HL-60 (cell line): ENCODE measurements around the gene RPS24.

Source experiments
- DNase-seq, 2 experiments: peaks; one replicate each; pipeline ENCODE4 v3.0.0-alpha.2; 2010 to 2020; ENCODE audit warnings: low read depth in 1 of 2, low spot score in 1 of 2
- H3K27ac ChIP-seq: fragments of 250-450 bp; sonication (Bioruptor Pico); replicated peaks from 2 replicates; pipeline ENCODE4 v1.5.1; 2020; ENCODE audit warnings: mild to moderate bottlenecking, moderate library complexity
- H3K27me3 ChIP-seq: fragments of 250-450 bp; sonication (Bioruptor Pico); 2 replicates; pipeline ENCODE4 v1.5.1; 2021; ENCODE audit warnings: mild to moderate bottlenecking, moderate library complexity; ENCODE audit not compliant: insufficient read depth, poor library complexity, severe bottlenecking
- H3K4me3 ChIP-seq: replicated peaks from 2 replicates; pipeline ENCODE4 v1.5.1; 2011; ENCODE audit warnings: mild to moderate bottlenecking, control low read depth, low read length; ENCODE audit not compliant: insufficient read depth
- CTCF ChIP-seq: IDR thresholded peaks from one replicate; pipeline ENCODE4 v1.5.1; 2011; ENCODE audit warnings: low read length, control low read depth, inconsistent platforms; ENCODE audit not compliant: insufficient read depth
- GABPA ChIP-seq: IDR thresholded peaks from 2 replicates; pipeline ENCODE4 v1.6.1; 2012; ENCODE audit warnings: low read depth
- POLR2AphosphoS5 ChIP-seq: IDR thresholded peaks from 2 replicates; pipeline ENCODE4 v1.6.1; 2012; ENCODE audit warnings: low read depth
- REST ChIP-seq: IDR thresholded peaks from 2 replicates; pipeline ENCODE4 v1.6.1; 2012; ENCODE audit warnings: low read depth; ENCODE audit not compliant: insufficient replicate concordance
- SPI1 ChIP-seq: IDR thresholded peaks from 2 replicates; pipeline ENCODE4 v1.6.1; 2012; ENCODE audit warnings: low read depth, mild to moderate bottlenecking, borderline replicate concordance
- long read RNA-seq: library from polyadenylated mRNA; unstranded; transcript quantifications from one replicate; pipeline ENCODE4 v2.0.0, GENCODE V29; 2020

RPS24 gene
- long read RNA-seq, transcript RPS24-210 (4 exons, 1,008 nt), result minor isoform, 28 of 488 reads
- long read RNA-seq, transcript RPS24-207 (3 exons, 1,104 nt), result minor isoform, 28 of 488 reads
- long read RNA-seq, transcript RPS24-214 (5 exons, 634 nt), result major isoform, 389 of 488 reads
- long read RNA-seq, transcript RPS24-211 (1 exons, 2,146 nt), result minor isoform, 10 of 488 reads
- long read RNA-seq, partial matches to known transcripts, result 11 of 488 reads
- long read RNA-seq, other reads (novel, unspliced or antisense), result 19 of 488 reads

- Histone ChIP-seq H3K27me3 (no peaks in the 10 kb centered on the region), H3K4me3 (peak within 1 kb of the TSS; percentile 83), H3K27ac (peak within 1 kb of the TSS; percentile 91)
- DNase-seq, result peak; percentile 95 to 97
- TF ChIP-seq CTCF, result no peak
- TF ChIP-seq GABPA, result no peak
- peak; percentile 21; the same call in 1 of the 2 replicates for TF ChIP-seq SPI1
- peak; percentile 98 for TF ChIP-seq POLR2AphosphoS5
- TF ChIP-seq REST, result peak; percentile 80
Observed at GRCh38 chr10:78033637-78034470, at the start of gene RPS24. TSS of gene RPS24 (plus strand) at chr10:78033863. CDS start at chr10:78033902, 39 bp downstream.

- TF ChIP-seq SPI1, result no peak
- no peak for TF ChIP-seq CTCF
- no peak for TF ChIP-seq POLR2AphosphoS5
- no peak for TF ChIP-seq REST
- no peak for TF ChIP-seq GABPA
- Histone ChIP-seq H3K27me3 (no peaks in the 10 kb centered on the region), H3K4me3 (no peak overlapping the region), H3K27ac (no peak overlapping the region)
- DNase-seq, result no peak
Observed at GRCh38 chr10:77984986-77985385, 48.7 kb upstream of the RPS24 start.

GRCh38 chr10:77987671-77988255, 45.9 kb upstream of the RPS24 start:
- no peak overlapping the region for H3K27ac ChIP-seq
- TF ChIP-seq GABPA, result no peak
- no peak for TF ChIP-seq POLR2AphosphoS5
- no peak for TF ChIP-seq CTCF
- TF ChIP-seq SPI1, result no peak
- no peak for TF ChIP-seq REST

More at GRCh38 chr10:77987671-77988255, 45.9 kb upstream of the RPS24 start:
- H3K4me3 ChIP-seq, result no peak overlapping the region
- DNase-seq, result no peak
- H3K27me3 ChIP-seq, result no peaks in the 10 kb centered on the region
